Inflammatory macrophage (primary cell): ENCODE results near the gene DYNLT2B.
A peak's percentile ranks its signal among the peaks of the same experiment; 100 is the strongest.
"Not testable (repeated sequence)": the region's sequence is repeated elsewhere in the genome, so short reads cannot be mapped to it uniquely, and the experiment has no call there.

ENCODE experiments used
- DNase-seq, 2 donors: peaks; one replicate each; pipeline ENCODE4 v3.0.0-alpha.2; 2020 to 2022

Gene DYNLT2B

DNA sequence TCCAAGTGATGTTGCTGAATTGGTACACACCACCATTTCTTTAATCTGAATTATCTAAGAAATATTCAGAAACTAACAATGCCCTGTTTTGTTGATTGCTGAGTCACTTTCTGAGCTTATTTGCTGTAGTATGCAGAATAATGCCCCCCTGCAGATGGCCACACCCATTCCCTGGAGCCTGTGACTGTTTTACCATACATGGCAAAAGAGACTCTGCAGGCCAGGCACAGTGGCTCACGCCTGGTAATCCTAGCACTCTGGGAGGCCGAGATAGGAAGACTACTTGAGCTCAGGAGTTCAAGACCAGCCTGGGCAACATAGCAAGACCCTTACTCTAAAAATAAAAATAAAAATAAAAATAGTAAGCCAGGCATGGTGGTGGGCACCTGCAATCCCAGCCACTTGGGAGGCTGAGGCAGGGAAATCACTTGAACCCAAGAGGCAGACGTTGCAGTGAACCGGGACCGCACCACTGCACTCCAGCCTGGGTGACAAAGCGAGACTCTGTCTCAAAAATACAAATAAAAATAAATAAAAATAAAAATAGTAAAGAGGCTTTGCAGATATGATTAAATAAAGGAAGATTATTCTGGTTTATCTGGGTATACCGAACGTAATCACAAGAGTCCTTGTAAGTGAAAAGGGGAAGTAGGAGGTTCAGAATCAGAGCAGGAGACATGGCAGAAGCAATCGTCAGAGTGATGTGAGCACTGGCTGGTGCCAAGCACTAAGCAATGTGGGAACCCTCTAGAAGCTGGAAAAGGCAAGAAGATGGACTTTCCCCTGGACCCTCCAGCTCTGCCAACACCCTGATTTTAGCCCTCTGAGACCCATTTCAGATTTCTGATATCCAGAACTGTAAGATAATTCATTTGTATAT is 49.5 kb downstream of the DYNLT2B start:
- DNase-seq: peak; percentile 62 to 64

DNA sequence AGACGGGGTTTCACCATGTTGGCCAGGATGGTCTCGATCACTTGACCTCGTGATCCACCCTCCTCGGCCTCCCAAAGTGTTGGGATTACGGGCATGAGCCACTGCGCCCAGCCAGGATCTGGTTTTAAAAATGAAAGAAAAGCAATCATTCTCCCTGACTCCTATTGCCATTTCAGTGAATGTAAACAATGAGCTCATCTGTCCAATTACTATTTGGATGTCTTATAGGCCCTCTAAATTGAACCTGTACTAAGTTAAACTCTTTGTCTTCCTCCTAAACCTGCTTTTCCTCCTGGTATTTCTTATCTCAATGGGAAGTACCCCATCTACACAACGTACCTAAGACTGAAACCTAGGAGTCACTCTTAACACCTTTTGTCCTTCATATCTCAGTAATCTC is 54.2 kb downstream of the DYNLT2B start:
- no peak for DNase-seq

DNA sequence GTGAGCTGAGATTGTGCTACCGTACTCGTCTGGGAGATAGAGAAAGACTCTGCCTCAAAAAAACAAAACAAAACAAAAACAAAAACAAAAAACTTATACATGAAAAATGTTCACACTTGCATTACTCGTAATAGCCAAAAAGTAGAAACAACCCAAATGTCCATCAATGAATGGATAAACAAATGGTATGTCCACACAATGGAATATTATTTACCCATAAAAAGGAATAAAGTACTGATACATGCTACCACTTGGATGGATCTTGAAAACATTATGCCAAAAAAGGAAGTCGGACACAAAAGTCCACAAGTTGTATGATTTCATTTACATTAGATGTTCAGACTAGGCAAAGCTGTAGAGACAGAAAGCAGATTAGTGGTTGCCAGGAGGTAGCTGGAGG is 57.3 kb downstream of the DYNLT2B start:
- no peak for DNase-seq

DNA sequence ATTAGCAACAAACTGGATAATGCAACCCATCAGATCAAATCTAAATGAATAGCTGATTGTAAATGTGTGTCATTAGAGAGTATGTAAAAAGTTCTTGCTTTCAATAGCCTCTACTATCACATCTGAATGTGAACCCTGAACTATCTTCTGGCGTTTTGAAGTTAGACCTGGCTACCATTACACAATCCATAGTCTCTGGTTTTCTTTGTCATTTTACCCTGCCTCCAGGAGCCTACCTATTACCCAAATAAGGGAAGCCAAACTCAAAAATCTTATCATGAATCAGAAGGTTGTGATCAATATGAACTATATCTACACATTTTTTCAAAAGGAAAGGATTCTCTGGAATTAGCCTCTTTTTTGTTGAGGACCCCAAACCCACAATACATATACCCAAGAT is 62.3 kb downstream of the DYNLT2B start:
- no peak for DNase-seq

DNA sequence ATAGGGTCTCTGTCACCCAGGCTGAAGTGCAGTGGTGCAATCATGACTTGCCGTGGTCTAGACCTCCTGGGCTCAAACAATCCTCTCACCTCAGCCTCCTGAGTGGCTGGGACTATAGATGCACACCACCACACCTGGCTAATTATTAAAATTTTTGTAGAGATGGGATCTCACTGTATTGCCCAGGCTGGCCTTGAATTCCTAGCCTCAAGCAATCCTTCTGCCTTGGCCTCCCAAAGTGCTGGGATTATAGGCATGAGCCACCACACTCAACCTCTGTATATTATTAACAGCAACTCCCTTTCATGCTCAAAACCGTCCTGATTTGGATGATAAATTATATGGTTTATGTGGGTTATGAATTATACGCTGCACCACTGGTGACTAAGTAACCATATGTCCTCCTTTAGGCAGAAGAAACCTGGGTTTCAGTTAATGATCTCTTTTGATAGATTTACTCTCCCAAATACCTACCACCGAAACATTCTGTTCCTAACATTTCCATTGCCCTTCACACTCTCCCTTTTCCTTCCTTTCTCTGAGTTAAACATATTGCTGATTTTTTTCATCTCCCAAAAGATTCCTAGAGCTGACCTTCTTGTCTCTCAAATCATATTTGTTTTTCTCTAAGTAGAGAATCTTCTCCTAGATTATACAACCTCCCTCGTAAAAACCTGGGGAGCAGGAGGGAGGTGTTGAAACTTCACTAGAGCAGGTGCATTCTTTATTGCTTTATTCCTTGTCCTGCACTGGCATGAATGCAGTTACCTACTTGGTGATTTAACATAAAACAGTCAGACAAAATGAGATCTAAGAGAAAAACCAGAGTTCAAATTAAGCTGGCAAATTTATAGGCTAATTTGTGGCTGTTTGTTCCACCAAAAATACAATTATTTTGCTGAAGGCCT is 63.4 kb downstream of the DYNLT2B start:
- no peak for DNase-seq

DNA sequence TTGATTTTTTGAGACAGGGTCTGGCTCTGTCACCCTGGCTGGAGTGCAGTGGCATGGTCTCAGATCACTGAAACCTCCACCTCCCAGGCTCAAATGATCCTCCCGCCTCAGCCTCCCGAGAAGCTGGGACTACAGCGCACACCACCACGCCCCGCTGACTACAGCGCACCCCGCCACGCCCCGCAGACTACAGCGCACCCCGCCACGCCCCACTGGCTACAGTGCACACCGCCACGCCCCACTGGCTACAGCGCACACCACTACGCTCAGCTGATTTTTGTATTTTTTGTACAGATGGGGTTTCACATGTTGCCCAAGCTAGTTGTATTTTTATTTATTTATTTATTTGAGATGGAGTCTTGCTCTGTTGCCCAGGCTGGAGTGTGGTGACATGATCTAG is 66.1 kb downstream of the DYNLT2B start:
- DNase-seq: no peak

DNA sequence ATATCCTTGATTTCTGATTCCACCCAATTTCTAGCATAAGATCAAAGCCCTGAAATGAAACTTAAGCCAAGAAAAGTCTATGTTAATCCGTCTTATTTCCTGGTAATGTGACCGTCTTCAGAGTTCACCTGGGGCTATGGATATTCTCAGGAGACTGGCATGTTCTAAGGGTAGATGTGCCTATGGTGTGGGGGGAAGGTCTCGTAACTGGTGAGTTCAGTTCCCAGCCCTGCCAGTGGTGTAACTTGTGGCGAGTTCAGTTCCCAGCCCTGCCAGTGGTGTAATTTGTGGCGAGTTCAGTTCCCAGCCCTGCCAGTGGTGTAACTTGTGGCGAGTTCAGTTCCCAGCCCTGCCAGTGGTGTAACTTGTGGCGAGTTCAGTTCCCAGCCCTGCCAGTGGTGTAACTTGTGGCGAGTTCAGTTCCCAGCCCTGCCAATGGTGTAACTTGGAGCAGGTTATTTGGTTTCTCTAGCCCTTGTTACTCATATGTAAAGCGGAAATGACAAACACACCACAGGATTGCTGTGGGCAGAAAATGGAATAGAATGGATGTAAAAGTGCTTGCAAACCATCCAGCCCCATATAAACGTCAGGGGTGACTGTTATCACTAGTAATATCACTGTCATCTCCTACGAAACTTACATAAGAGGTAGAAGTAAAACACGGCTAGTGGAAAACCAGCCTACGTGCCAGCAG is 71.3 kb downstream of the DYNLT2B start:
- DNase-seq: peak; percentile 34 to 60

DNA sequence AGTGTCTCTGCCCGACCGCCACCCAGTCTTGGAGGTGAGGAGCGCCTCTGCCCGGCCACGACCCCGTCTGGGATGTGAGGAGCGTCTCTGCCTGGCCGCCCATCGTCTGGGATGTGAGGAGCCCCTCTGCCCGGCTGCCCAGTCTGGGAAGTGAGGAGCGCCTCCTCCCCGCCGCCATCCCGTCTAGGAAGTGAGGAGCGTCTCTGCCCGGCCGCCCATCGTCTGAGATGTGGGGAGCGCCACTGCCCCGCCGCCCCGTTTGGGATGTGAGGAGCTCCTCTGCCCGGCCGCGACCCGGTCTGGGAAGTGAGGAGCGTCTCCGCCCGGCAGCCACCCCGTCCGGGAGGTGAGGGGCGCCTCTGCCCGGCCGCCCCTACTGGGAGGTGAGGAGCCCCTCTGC is 73.9 kb downstream of the DYNLT2B start:
- DNase-seq: not testable (repeated sequence)

DNA sequence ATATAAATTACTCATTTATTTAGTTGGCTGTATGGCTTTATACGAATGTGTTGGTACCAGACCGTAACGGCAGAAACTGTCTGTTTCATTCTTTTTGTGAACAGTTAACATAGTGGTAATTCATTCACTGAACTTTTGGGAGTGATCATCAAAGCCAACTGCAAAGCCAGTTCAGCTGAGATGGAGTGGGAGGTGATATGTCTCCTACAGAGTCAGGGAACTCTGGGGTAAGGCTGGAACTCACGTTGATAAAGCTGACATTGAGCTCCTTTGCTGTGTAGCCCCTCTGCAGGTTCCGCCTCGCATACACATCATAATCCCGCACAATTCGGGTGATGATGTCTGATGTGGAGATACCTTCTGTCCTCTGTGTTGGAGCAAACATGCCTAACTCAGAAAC is 76.3 kb downstream of the DYNLT2B start:
- no peak for DNase-seq
